Tibial nerve (tissue), 4 donors: Measurements from ENCODE around the gene ATP6V1F. TPM values are rescaled to one million over a fixed set of nuclear protein-coding genes. Genes with fewer than 3 reads are reported as not detected.

Source experiments
- DNase-seq, 2 donors: peaks; one replicate each; pipeline ENCODE4 v3.0.0-alpha.2; 2019; ENCODE audit warnings: low spot score in 2 of 2
- H3K27ac ChIP-seq, 4 donors: fragments of 200-600 bp; sonication (generic) in 3 of 4; one replicate each; pipeline ENCODE4 v1.5.1; 2017 to 2019; ENCODE audit warnings: mild to moderate bottlenecking in 1 of 4
- H3K27me3 ChIP-seq, 2 donors: fragments of 200-600 bp; sonication (generic) in 1 of 2; one replicate each; pipeline versions ENCODE4 v1.5.1 to v1.6.0; 2017 to 2019
- H3K36me3 ChIP-seq, 3 donors: fragments of 200-600 bp; sonication (generic); one replicate each; pipeline ENCODE4 v1.5.1; 2018 to 2019
- H3K4me1 ChIP-seq, 4 donors: fragments of 200-600 bp; sonication (generic) in 3 of 4; one replicate each; pipeline ENCODE4 v1.5.1; 2017 to 2019
- H3K4me3 ChIP-seq, 4 donors: fragments of 200-600 bp; sonication (generic) in 3 of 4; one replicate each; pipeline ENCODE4 v1.5.1; 2017 to 2019; ENCODE audit warnings: mild to moderate bottlenecking in 1 of 4, moderate library complexity in 1 of 4
- H3K9me3 ChIP-seq, 4 donors: fragments of 200-600 bp; sonication (generic) in 3 of 4; one replicate each; pipeline ENCODE4 v1.5.1; 2017 to 2019
- EP300 ChIP-seq, 2 donors: sonication (generic); formaldehyde crosslinking; IDR thresholded peaks; one replicate each; pipeline ENCODE4 v1.6.1; 2017; ENCODE audit warnings: antibody characterized with exemption in 2 of 2, mild to moderate bottlenecking in 1 of 2
- POLR2A ChIP-seq, 2 donors: fragments of 450-650 bp; IDR thresholded peaks; one replicate each; pipeline ENCODE4 v1.6.1; 2017; ENCODE audit warnings: antibody characterized with exemption in 2 of 2, mild to moderate bottlenecking in 2 of 2, moderate library complexity in 2 of 2
- WGBS, 2 donors: methylation state at CpG; one replicate each; pipeline ENCODE4 v1.1.5; 2018; 5-methylcytosine and 5-hydroxymethylcytosine counted together
- total RNA-seq, 4 donors: library from RNA; depleted of rRNA; stranded (reverse); fragments of >200 nt; gene quantifications; one replicate each; pipeline ENCODE4 v1.1.0, GENCODE V29; 2016
- TF ChIP-seq, protein P1 (sequence below), 5 experiments: fragments of 200-600 bp in 3 of 5; fragments of 450-650 bp in 2 of 5; sonication (generic) in 3 of 5; IDR thresholded peaks; one replicate each; pipeline ENCODE4 v1.5.1; 2016 to 2019; ENCODE audit warnings: antibody characterized with exemption in 5 of 5, mild to moderate bottlenecking in 3 of 5, moderate library complexity in 2 of 5

ATP6V1F gene
- total RNA-seq, 4 donors from 2014 or later, result 57.9 to 122 (median 75.4) TPM

DNA sequence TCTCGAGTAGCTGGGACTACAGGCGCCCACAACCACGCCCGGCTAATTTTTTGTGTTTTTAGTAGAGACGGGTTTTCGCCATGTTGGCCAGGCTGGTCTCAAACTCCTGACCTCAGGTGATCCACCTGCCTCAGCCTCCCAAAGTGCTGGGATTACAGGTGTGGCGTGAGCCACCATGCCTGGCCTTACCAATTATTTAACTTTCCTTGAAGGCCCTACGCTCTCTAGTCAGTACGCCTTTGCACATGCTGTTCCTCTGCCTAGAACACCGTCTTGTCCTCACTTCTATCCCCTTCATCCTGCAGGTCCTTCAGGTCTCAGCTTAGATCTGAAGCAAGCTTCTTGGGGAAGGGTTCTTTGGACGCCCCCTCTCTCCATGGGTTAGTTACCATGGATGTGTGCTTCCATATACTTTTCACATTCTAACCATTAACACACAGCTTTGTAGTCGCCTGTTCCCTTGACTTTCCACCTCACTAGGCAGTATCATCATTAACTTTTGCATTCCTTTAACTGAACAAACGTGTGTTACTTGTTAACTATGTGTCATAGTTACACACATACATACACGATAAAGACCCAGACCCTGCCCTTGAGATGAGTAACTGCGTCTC, 592 bp upstream of the ATP6V1F start:
- Histone ChIP-seq H3K36me3 (peaks cover 0 to 24% (median 0%) of the 10 kb centered on the region in 3 donors), H3K9me3 (no peaks in the 10 kb centered on the region), H3K27ac (peak overlapping the region in 2 of 4 donors; percentile 31 to 91), H3K4me1 (peaks cover 0 to 47% (median 19%) of the 10 kb centered on the region in 4 donors), H3K27me3 (no peaks in the 10 kb centered on the region), H3K4me3 (peak overlapping the region; percentile 18 to 93 (median 88))
- DNase-seq, result no peak
- TF ChIP-seq, protein P1, sequence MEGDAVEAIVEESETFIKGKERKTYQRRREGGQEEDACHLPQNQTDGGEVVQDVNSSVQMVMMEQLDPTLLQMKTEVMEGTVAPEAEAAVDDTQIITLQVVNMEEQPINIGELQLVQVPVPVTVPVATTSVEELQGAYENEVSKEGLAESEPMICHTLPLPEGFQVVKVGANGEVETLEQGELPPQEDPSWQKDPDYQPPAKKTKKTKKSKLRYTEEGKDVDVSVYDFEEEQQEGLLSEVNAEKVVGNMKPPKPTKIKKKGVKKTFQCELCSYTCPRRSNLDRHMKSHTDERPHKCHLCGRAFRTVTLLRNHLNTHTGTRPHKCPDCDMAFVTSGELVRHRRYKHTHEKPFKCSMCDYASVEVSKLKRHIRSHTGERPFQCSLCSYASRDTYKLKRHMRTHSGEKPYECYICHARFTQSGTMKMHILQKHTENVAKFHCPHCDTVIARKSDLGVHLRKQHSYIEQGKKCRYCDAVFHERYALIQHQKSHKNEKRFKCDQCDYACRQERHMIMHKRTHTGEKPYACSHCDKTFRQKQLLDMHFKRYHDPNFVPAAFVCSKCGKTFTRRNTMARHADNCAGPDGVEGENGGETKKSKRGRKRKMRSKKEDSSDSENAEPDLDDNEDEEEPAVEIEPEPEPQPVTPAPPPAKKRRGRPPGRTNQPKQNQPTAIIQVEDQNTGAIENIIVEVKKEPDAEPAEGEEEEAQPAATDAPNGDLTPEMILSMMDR (IDR thresholded peaks at IDR 0.05), result no peak
- TF ChIP-seq POLR2A (IDR thresholded peaks at IDR 0.05), result no peak
- TF ChIP-seq EP300 (IDR thresholded peaks at IDR 0.05), result no peak
- WGBS, 2 donors, result 74 to 75% methylated on average over 15 of the region's 15 CpGs

DNA sequence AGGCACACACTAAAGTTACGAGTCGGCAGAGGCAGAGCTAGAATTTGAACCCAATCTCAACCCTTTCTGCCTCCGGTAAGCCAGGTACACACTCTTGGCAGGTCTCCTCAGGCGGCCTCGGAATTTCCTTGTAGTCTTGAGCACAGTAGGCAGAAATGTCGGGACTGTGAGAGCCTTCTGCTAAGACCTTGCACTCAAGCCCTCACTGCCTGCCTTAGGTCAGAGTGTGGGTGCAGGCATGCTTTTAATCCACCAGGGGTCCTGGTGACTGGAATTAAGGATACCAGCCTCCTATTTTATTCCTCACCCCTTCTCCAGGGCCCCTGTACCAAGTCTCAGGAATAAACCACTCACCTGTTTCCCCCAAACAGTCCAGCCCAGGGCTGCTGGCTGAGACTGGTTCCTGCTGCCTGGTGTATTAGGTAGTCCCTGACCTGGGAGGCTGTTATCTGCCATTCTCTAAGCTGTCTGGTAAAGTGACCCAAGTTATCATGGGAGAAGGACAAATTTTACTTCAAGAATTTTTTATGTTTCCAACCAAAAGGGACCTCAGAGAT, 855 bp downstream of the ATP6V1F start:
- Histone ChIP-seq H3K27ac (peak overlapping the region; percentile 70 to 91 (median 87)), H3K36me3 (peaks cover 0 to 26% (median 0%) of the 10 kb centered on the region in 3 donors), H3K9me3 (no peaks in the 10 kb centered on the region), H3K27me3 (no peaks in the 10 kb centered on the region), H3K4me1 (peaks cover 0 to 52% (median 19%) of the 10 kb centered on the region in 4 donors), H3K4me3 (peak overlapping the region; percentile 74 to 93 (median 88))
- TF ChIP-seq, protein P1 (IDR thresholded peaks at IDR 0.05), result peak in 4 of 5 experiments; percentile 7 to 42 (median 22)
- peak in 1 of 2 donors; percentile 13 for TF ChIP-seq POLR2A (IDR thresholded peaks at IDR 0.05)
- TF ChIP-seq EP300 (IDR thresholded peaks at IDR 0.05), result no peak
- 0 to 1% methylated on average over 5 to 6 of the region's 6 CpGs for WGBS, 2 donors
- DNase-seq, result no peak

DNA sequence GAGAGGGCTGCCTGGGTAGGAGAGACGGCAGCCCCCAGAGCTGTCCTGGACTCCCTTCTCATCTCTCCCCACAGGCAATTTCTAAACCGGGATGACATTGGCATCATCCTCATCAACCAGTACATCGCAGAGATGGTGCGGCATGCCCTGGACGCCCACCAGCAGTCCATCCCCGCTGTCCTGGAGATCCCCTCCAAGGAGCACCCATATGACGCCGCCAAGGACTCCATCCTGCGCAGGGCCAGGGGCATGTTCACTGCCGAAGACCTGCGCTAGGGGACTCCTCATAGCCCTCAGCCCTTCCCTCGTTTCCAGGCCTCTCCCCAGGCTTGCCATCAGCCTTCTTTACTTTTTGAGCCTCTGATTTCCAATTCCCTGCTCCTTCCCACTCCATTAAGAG, 2.6 kb downstream of the ATP6V1F start:
- no peak for DNase-seq
- H3K36me3 ChIP-seq, result peaks cover 0 to 26% (median 0%) of the 10 kb centered on the region in 3 donors
- H3K4me3 ChIP-seq, result no peak overlapping the region
- WGBS, 2 donors, result 93 to 94% methylated on average over 12 of the region's 12 CpGs
- no peaks in the 10 kb centered on the region for H3K9me3 ChIP-seq
- TF ChIP-seq POLR2A (IDR thresholded peaks at IDR 0.05) (no peak), EP300 (IDR thresholded peaks at IDR 0.05) (no peak)
- TF ChIP-seq, protein P1 (IDR thresholded peaks at IDR 0.05), result no peak
- peaks cover 0 to 52% (median 27%) of the 10 kb centered on the region in 4 donors for H3K4me1 ChIP-seq
- peaks cover 0 to 4% of the 10 kb centered on the region in 2 donors for H3K27me3 ChIP-seq
- H3K27ac ChIP-seq, result no peak overlapping the region

DNA sequence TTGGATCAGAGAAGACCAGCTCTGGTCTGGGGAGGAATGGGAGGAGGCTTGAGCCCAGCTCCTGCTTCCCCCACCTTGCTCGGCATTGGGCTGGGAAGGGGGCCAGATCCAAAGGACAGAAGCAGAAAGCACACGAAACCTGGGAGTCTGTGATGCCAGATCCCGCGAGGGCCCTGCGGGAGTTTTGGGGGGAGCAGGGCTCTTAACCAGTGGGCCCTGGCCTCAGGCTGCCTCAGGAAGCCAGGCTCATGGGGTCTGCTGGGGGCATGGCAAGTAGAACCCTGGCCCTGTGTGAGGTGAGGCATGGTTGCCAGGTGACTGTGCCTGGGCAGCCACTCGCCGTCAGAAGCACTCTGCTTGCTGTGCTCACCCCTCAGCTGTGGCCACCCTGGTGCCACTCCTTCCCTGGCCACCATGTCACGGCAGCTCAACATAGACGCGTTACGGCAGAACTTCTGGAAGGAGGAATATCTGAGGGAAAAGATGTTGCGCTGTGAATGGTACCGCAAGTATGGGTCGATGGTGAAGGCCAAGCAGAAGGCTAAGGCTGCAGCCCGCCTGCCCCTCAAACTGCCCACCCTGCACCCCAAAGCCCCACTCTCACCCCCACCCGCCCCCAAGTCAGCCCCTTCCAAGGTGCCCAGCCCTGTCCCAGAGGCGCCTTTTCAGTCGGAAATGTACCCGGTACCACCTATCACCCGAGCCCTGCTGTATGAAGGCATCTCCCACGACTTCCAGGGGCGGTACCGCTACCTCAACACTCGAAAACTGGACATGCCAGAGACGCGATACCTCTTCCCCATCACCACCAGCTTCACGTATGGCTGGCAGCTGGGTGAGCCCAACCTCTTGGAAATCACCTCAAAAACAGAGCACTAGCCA, 3.6 kb downstream of the ATP6V1F start:
- no peak overlapping the region for H3K27ac ChIP-seq
- H3K4me1 ChIP-seq, result peaks cover 0 to 45% (median 27%) of the 10 kb centered on the region in 4 donors
- H3K4me3 ChIP-seq, result no peak overlapping the region
- no peaks in the 10 kb centered on the region for H3K9me3 ChIP-seq
- peaks cover 0 to 8% of the 10 kb centered on the region in 2 donors for H3K27me3 ChIP-seq
- DNase-seq, result no peak
- 91 to 95% methylated on average over 26 to 27 of the region's 27 CpGs for WGBS, 2 donors
- TF ChIP-seq, protein P1 (IDR thresholded peaks at IDR 0.05), result no peak
- TF ChIP-seq POLR2A (IDR thresholded peaks at IDR 0.05) (no peak), EP300 (IDR thresholded peaks at IDR 0.05) (no peak)
- H3K36me3 ChIP-seq, result peaks cover 0 to 26% (median 0%) of the 10 kb centered on the region in 3 donors
